GM19452 (cell line): ENCODE results near the gene CYP46A1.

ENCODE experiments used
- ATAC-seq: cut with Tn5 transposase; IDR thresholded peaks from one replicate; pipeline ENCODE4 v1.9.1; 2021; ENCODE audit not compliant: unreplicated experiment

Gene CYP46A1

GRCh38 chr14:99672506-99673304 is 11.4 kb upstream of the CYP46A1 start:
- ATAC-seq = peak; percentile 75

GRCh38 chr14:99673305-99674063 is 10.6 kb upstream of the CYP46A1 start:
- ATAC-seq = no peak

DNA sequence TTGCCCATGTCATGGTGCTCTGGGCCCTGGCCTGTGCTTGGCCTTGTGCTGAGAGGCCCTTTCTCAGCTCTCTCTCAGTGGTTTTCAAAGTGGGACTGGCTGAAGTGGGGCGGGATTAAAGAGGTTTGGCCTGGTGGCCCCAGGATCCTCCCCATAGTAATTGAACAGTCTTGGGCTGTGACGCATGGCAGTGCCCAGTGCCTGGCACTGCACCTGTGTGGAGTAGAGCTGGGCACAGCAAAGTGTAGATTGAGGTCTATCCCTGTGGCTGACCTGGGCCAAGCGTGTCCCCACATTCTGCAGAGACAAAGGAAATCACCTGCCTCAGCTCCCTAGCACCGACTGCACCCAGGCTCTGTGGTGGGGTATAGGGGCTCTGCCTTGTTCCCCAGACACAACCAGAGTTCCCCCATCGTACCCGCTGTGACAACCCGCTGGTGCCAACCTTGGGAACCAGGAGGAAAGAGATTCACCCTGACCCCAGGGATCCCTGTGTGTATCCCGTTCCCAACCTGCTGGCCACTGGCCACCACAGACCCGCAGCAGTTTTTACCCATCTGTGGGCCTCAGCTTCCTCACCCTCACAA is 9.9 kb upstream of the CYP46A1 start:
- ATAC-seq = no peak

DNA sequence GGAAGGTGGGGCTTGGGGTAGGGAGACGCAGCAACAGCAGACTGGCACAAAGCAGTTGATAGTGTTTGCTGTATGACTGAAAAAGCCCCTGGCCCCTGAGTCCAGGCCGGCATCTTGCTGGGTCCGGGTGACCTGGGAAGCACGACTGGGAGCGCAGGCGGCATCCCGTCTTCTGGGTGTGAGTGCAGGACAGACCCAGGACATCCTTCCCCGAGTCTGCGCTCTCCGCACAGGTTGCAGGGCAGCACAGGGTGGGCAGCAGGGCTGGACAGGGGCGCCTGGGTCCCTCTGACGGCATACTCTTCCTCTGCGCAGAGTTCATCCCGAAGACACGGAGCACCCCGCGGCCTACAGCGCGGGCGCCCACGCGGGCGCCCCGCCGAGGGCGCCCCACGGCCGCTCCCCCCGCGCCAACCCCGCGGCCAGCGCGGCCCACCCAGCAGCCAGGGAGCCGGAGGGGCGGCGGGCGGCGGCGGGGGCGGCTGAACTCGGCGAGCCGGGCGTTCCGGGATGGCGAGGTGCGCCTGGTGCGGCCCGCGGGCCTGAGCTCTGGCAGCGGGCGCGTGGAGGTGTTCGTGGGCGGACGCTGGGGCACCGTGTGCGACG is 9.2 kb upstream of the CYP46A1 start:
- no peak for ATAC-seq

- ATAC-seq = no peak
Measured at GRCh38 chr14:99675382-99675835, 8.7 kb upstream of the CYP46A1 start.

- ATAC-seq = no peak
Measured at GRCh38 chr14:99675951-99676350, 8.1 kb upstream of the CYP46A1 start.

DNA sequence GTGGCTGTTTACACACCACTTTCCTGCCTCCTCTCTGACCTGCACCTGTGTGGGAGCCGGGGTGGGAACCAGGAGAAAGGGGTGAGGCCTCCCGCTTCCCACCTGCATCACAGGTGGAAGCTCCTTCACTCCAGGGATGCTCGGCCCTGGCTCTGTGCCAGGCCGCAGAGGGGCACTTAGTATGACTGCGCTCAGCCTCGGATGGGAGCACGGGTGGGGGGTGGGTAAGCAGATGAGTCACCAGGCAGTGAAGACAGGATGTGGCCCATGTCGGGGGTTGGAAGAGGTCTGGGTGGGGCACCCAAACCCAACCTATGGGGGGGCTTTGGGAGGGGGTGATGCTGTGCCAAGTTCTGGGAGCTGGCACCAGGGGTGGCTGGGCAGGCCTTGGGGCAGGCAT is 7.4 kb upstream of the CYP46A1 start:
- no peak for ATAC-seq

GRCh38 chr14:99677231-99678140 is 6.6 kb upstream of the CYP46A1 start:
- no peak for ATAC-seq

GRCh38 chr14:99678198-99678597 is 5.9 kb upstream of the CYP46A1 start:
- ATAC-seq = no peak

DNA sequence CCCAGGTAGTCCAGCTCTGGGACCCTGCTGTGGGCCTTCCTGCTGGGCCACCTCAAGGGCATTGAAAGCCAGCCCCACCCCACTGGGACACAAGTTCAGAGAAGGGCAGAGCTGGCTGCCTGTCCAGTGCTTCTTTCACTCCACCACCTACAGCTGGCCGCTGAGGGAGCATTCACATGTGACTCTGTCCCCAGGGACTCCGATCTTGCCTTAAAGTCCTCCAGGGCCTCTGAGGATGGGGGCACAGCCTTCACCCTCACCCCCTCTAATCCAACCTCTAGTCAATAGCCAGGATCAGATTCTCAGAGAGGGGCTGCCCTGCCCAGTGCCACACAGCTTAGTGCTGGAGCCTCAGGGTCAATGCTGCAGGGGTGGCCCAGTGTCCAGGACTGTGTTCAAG is 5.0 kb upstream of the CYP46A1 start:
- no peak for ATAC-seq

- no peak for ATAC-seq
Measured at GRCh38 chr14:99679543-99679942, 4.6 kb upstream of the CYP46A1 start.

GRCh38 chr14:99679996-99680395 is 4.1 kb upstream of the CYP46A1 start:
- no peak for ATAC-seq

- no peak for ATAC-seq
Measured at GRCh38 chr14:99681101-99681831, 2.8 kb upstream of the CYP46A1 start.

GRCh38 chr14:99681832-99682148 is 2.3 kb upstream of the CYP46A1 start:
- ATAC-seq = no peak

- ATAC-seq = peak; percentile 38
Measured at GRCh38 chr14:99682809-99683618, 1.1 kb upstream of the CYP46A1 start.

- peak; percentile 37 for ATAC-seq
Measured at GRCh38 chr14:99684410-99684934, 374 bp downstream of the CYP46A1 start.

GRCh38 chr14:99685151-99685591 is 1.1 kb downstream of the CYP46A1 start:
- no peak for ATAC-seq

- ATAC-seq = no peak
Measured at GRCh38 chr14:99685596-99685995, 1.5 kb downstream of the CYP46A1 start.
